HepG2 (cell line): Measurements from ENCODE around the gene ASTN2. TPM values are rescaled to one million over a fixed set of nuclear protein-coding genes. Genes with fewer than 3 reads are reported as not detected.

Experiments used
- ATAC-seq: fragments of 200-7000 bp; cut with Tn5 transposase; 3 replicates; pipeline ENCODE4 v1.9.1; 2020; ENCODE audit warnings: mild to moderate bottlenecking, moderate library complexity
- BruUV-seq: library from RNA; stranded (reverse); fragments of 400-500 nt; replicated peaks from 2 replicates; lab custom pipeline; 2021; lab: Mats Ljungman, UMichigan
- CTCF ChIA-PET: fragments of 300-600 bp; formaldehyde crosslinking; extraction: SDS; loops from one replicate; lab custom pipeline; 2021; ENCODE audit warnings: low total read pairs, inconsistent platforms, low intra/inter-chr PET ratio; lab: Yijun Ruan, JAX
- POLR2A ChIA-PET: fragments of 350-600 bp; sonication (Branson Sonifier 250); formaldehyde crosslinking; loops from one replicate; lab custom pipeline; 2020; ENCODE audit warnings: antibody characterized with exemption, inconsistent platforms; lab: Yijun Ruan, JAX
- DNase-seq: peaks from one replicate; pipeline ENCODE4 v3.0.0-alpha.2; 2015; ENCODE audit warnings: low spot score
- FAIRE-seq: peaks from 3 replicates; lab custom pipeline; 2011; peaks lifted over from hg19 to GRCh38; lab: Jason Lieb, UNC
- H2AFZ ChIP-seq: one replicate; pipeline ENCODE4 v1.6.1; 2011; ENCODE audit warnings: low read length, inconsistent platforms
- H3K27ac ChIP-seq: fragments of 300-600 bp; 3 replicates; pipeline ENCODE4 v1.8.0; 2011; ENCODE audit warnings: mixed run types, mild to moderate bottlenecking, mixed read lengths, low read length, inconsistent platforms; ENCODE audit not compliant: insufficient read depth; ENCODE audit errors: extremely low read length
- H3K27me3 ChIP-seq, 2 experiments: fragments of 200-600 bp in 1 of 2; 2 replicates in 1 of 2; 3 replicates in 1 of 2; pipeline versions ENCODE4 v1.6.0 to v1.8.0; 2011; ENCODE audit warnings: low read length in 2 of 2, mild to moderate bottlenecking in 2 of 2, moderate library complexity in 2 of 2, inconsistent platforms in 1 of 2; ENCODE audit not compliant: insufficient read depth in 2 of 2, control insufficient read depth in 1 of 2
- H3K36me3 ChIP-seq, 2 experiments: fragments of 200-600 bp in 1 of 2; replicated peaks in 1 of 2; 2 replicates in 1 of 2; 3 replicates in 1 of 2; pipeline versions ENCODE4 v1.5.1 to v1.8.0; 2011; ENCODE audit warnings: low read length in 2 of 2, inconsistent platforms in 1 of 2; ENCODE audit not compliant: insufficient read depth in 2 of 2, control insufficient read depth in 1 of 2
- H3K4me1 ChIP-seq: 2 replicates; pipeline ENCODE4 v1.5.1; 2012; ENCODE audit warnings: low read length, inconsistent platforms; ENCODE audit not compliant: insufficient read depth
- H3K4me2 ChIP-seq: 2 replicates; pipeline ENCODE4 v1.6.0; 2011; ENCODE audit warnings: low read depth, low read length, inconsistent platforms
- H3K4me3 ChIP-seq, 3 experiments: fragments of 200-600 bp in 1 of 3; sonication (generic), shearing (Covaris generic) in 1 of 3; replicated peaks in 1 of 3; 2 replicates each; pipeline ENCODE4 v1.5.1; 2011 to 2016; ENCODE audit warnings: low read length in 3 of 3, inconsistent platforms in 2 of 3, low read depth in 2 of 3, mild to moderate bottlenecking in 2 of 3, control low read depth in 1 of 3, mixed read lengths in 1 of 3; ENCODE audit not compliant: insufficient read depth in 1 of 3
- H3K79me2 ChIP-seq: one replicate; pipeline ENCODE4 v1.6.1; 2011; ENCODE audit warnings: low read length, inconsistent platforms; ENCODE audit not compliant: insufficient read depth
- H3K9ac ChIP-seq: 2 replicates; pipeline ENCODE4 v1.6.0; 2011; ENCODE audit warnings: mild to moderate bottlenecking, low read depth, low read length, inconsistent platforms; ENCODE audit not compliant: insufficient read depth
- H3K9me3 ChIP-seq: 2 replicates; pipeline ENCODE4 v1.5.1; 2012; ENCODE audit warnings: mild to moderate bottlenecking, low read length
- H4K20me1 ChIP-seq: 2 replicates; pipeline ENCODE4 v1.6.0; 2011; ENCODE audit warnings: inconsistent platforms, mild to moderate bottlenecking, low read length, moderate library complexity; ENCODE audit not compliant: insufficient read depth
- GLMP ChIP-seq: sonication (generic); formaldehyde crosslinking; IDR thresholded peaks from 2 replicates; pipeline ENCODE4 v1.9.0; 2021; ENCODE audit warnings: missing genetic modification reagents, mild to moderate bottlenecking, borderline replicate concordance
- MAFK ChIP-seq, 2 experiments: IDR thresholded peaks in 1 of 2; conservative IDR thresholded peaks in 1 of 2; 2 replicates each; pipeline ENCODE4 v1.6.1; 2011; ENCODE audit warnings: improper control_type of control experiment in 2 of 2, low read length in 2 of 2
- MYC ChIP-seq: sonication (generic); formaldehyde crosslinking; IDR thresholded peaks from 2 replicates; pipeline ENCODE4 v1.9.0; 2021; ENCODE audit warnings: missing genetic modification reagents, borderline replicate concordance
- TERF1 ChIP-seq: sonication (generic); formaldehyde crosslinking; IDR thresholded peaks from 2 replicates; pipeline ENCODE4 v1.8.0; 2022; ENCODE audit warnings: mild to moderate bottlenecking, missing genetic modification reagents, moderate library complexity
- TOPORS ChIP-seq: sonication (generic); formaldehyde crosslinking; IDR thresholded peaks from 2 replicates; pipeline ENCODE4 v1.8.0; 2023; ENCODE audit warnings: mild to moderate bottlenecking, missing genetic modification reagents
- ZFP62 ChIP-seq: sonication (generic); formaldehyde crosslinking; IDR thresholded peaks from 2 replicates; pipeline ENCODE4 v1.4.0; 2020; ENCODE audit warnings: missing genetic modification reagents
- ZNF256 ChIP-seq: sonication (generic); formaldehyde crosslinking; conservative IDR thresholded peaks from 2 replicates; pipeline ENCODE4 v1.4.0; 2020; ENCODE audit warnings: missing genetic modification reagents
- ZNF331 ChIP-seq: sonication (generic); formaldehyde crosslinking; IDR thresholded peaks from 2 replicates; pipeline ENCODE4 v1.4.0; 2020; ENCODE audit warnings: missing genetic modification reagents
- ZNF619 ChIP-seq: sonication (generic); formaldehyde crosslinking; IDR thresholded peaks from 2 replicates; pipeline ENCODE4 v1.4.0; 2020; ENCODE audit warnings: mild to moderate bottlenecking, missing genetic modification reagents
- WGBS: methylation state at CpG from one replicate; pipeline ENCODE4 v1.1.6; 2017; ENCODE audit warnings: low lambda C conversion rate; 5-methylcytosine and 5-hydroxymethylcytosine counted together
- in situ Hi-C: cut with HindIII; loops from 2 replicates; pipeline ENCODE4 v1.10.0; 2017; ENCODE audit warnings: low pct_unique_long_range_greater_than_20kb; ENCODE audit not compliant: extremely low pct_ligation_motif_present
- intact Hi-C: fragments of 100-400 bp; cut with micrococcal nuclease; formaldehyde crosslinking; loops from one replicate; pipeline ENCODE4 v1.10.0; 2022; ENCODE audit not compliant: unreplicated experiment
- polyA plus RNA-seq, 8 experiments: library from polyadenylated mRNA; depleted of rRNA in 3 of 8; stranded (reverse) in 7 of 8; unstranded in 1 of 8; fragments of >200 nt; fragmentation: Illumina TruSeq in 4 of 8; extraction: Trizol in 4 of 8; gene quantifications; 2 replicates each; pipeline versions ENCODE4 v1.2.1 to v1.2.3, GENCODE V29; 2011 to 2016; ENCODE audit warnings: low read depth in 4 of 8, missing spikeins in 1 of 8, mixed read lengths in 1 of 8; ENCODE audit not compliant: insufficient read depth in 1 of 8
- total RNA-seq, 5 experiments: library from RNA; depleted of rRNA; stranded (reverse); fragments of >200 nt; fragmentation: Illumina TruSeq; extraction: Trizol; gene quantifications; 2 replicates each; pipeline ENCODE4 v1.2.3, GENCODE V29; 2016; ENCODE audit warnings: low read depth in 1 of 5

ASTN2 gene
- total and polyA plus RNA-seq, 2 of the 13 experiments (the other 11 are each of a cell fraction or from before 2014, with no cell fraction given) = 5.2 to 13.5 TPM

GRCh38 chr9:116394070-116394469, 1020.8 kb downstream of the ASTN2 start:
- TF ChIP-seq MYC (CRISPR knock-in tag) (no peak), ZNF331 (CRISPR knock-in tag) (no peak), GLMP (CRISPR knock-in tag) (no peak), ZNF256 (CRISPR knock-in tag) (no peak), MAFK (conservative IDR thresholded peaks at IDR 0.05 in 1 of 2, IDR thresholded peaks at IDR 0.05 in 1 of 2; ENCODE audit: low read length in 2 of 2) (0 out of 4 replicates have a peak, but pooled peaks of 1 of the 2 experiments have one; percentile 5), ZNF619 (CRISPR knock-in tag) (no peak), TOPORS (CRISPR knock-in tag) (no peak), ZFP62 (CRISPR knock-in tag) (no peak), TERF1 (CRISPR knock-in tag) (no peak)
- intact Hi-C loops (no loop called here), in situ Hi-C loops (no loop called here)
- Histone ChIP-seq H4K20me1 (no peaks in the 10 kb centered on the region), H3K9me3 (no peaks in the 10 kb centered on the region), H3K4me2 (no peak overlapping the region), H3K36me3 (no peaks in the 10 kb centered on the region), H2AFZ (no peak overlapping the region), H3K27ac (no peak overlapping the region), H3K4me1 (no peaks in the 10 kb centered on the region), H3K27me3 (no peaks in the 10 kb centered on the region), H3K79me2 (no peaks in the 10 kb centered on the region), H3K9ac (no peak overlapping the region), H3K4me3 (no peak overlapping the region)
- DNase-seq (no peak), ATAC-seq (no peak), FAIRE-seq (no peak)
- ChIA-PET CTCF (no interaction called here), POLR2A (no interaction called here)
- WGBS = 98% methylated on average over 6 of the region's 6 CpGs
- no TSS peak for BruUV-seq
